ENCODE results near the gene SP110.
"Not testable (repeated sequence)": the region's sequence is repeated elsewhere in the genome, so short reads cannot be mapped to it uniquely, and the experiment has no call there.

The SP110 gene

GRCh38 chr2:230219419-230220331 lies at the start of gene SP110:
SP110 (minus strand) TSS chr2:230219984; CDS start chr2:230216927, 3,057 bp downstream.
- DNase-seq (ENCODE audit: low read depth, low spot score): peak; percentile 47
- Histone ChIP-seq H3K36me3 (ENCODE audit: insufficient read depth, insufficient read length, low read length) (no peaks in the 10 kb centered on the region), H3K27me3 (ENCODE audit: insufficient read depth, insufficient read length) (no peaks in the 10 kb centered on the region), H3K9me3 (ENCODE audit: insufficient read depth, low read length) (no peaks in the 10 kb centered on the region), H3K4me1 (ENCODE audit: insufficient read depth, insufficient read length) (no peaks in the 10 kb centered on the region), H3K4me3 (ENCODE audit: insufficient read length, low read depth) (peak within 1 kb of the TSS; percentile 41), H3K9ac (ENCODE audit: insufficient read length, low read depth) (peak within 1 kb of the TSS; percentile 38)
- no peak for TF ChIP-seq YY1 (IDR thresholded peaks at IDR 0.05; ENCODE audit: insufficient read depth, insufficient read length)
- no peak for TF ChIP-seq ZNF274 (IDR thresholded peaks at IDR 0.05; ENCODE audit: low read depth, low read length)
- no peak for TF ChIP-seq SUZ12 (IDR thresholded peaks at IDR 0.05; ENCODE audit: extremely low read depth, insufficient read depth, insufficient read length)

- H3K4me3 ChIP-seq (ENCODE audit: insufficient read length, low read depth): no peak overlapping the region
- no peak overlapping the region for H3K9ac ChIP-seq (ENCODE audit: insufficient read length, low read depth)
- H3K9me3 ChIP-seq (ENCODE audit: insufficient read depth, low read length): no peaks in the 10 kb centered on the region
- DNase-seq (ENCODE audit: low read depth, low spot score): no peak
- H3K27me3 ChIP-seq (ENCODE audit: insufficient read depth, insufficient read length): no peaks in the 10 kb centered on the region
- H3K36me3 ChIP-seq (ENCODE audit: insufficient read depth, insufficient read length, low read length): no peaks in the 10 kb centered on the region
- no peaks in the 10 kb centered on the region for H3K4me1 ChIP-seq (ENCODE audit: insufficient read depth, insufficient read length)
- TF ChIP-seq SUZ12 (IDR thresholded peaks at IDR 0.05; ENCODE audit: extremely low read depth, insufficient read depth, insufficient read length) (no peak), ZNF274 (IDR thresholded peaks at IDR 0.05; ENCODE audit: low read depth, low read length) (no peak), YY1 (IDR thresholded peaks at IDR 0.05; ENCODE audit: insufficient read depth, insufficient read length) (no peak)
These were observed 48.9 kb upstream of the SP110 start for GRCh38 chr2:230268606-230269243.

- TF ChIP-seq ZNF274 (IDR thresholded peaks at IDR 0.05; ENCODE audit: low read depth, low read length): no peak
- no peak for TF ChIP-seq SUZ12 (IDR thresholded peaks at IDR 0.05; ENCODE audit: extremely low read depth, insufficient read depth, insufficient read length)
- TF ChIP-seq YY1 (IDR thresholded peaks at IDR 0.05; ENCODE audit: insufficient read depth, insufficient read length): no peak
- Histone ChIP-seq H3K4me3 (ENCODE audit: insufficient read length, low read depth) (no peak overlapping the region), H3K9me3 (ENCODE audit: insufficient read depth, low read length) (no peaks in the 10 kb centered on the region), H3K9ac (ENCODE audit: insufficient read length, low read depth) (no peak overlapping the region), H3K27me3 (ENCODE audit: insufficient read depth, insufficient read length) (no peaks in the 10 kb centered on the region), H3K36me3 (ENCODE audit: insufficient read depth, insufficient read length, low read length) (no peaks in the 10 kb centered on the region), H3K4me1 (ENCODE audit: insufficient read depth, insufficient read length) (no peaks in the 10 kb centered on the region)
- no peak for DNase-seq (ENCODE audit: low read depth, low spot score)
These were observed 47.8 kb upstream of the SP110 start for GRCh38 chr2:230267556-230267955.

- no peak overlapping the region for H3K4me3 ChIP-seq (ENCODE audit: insufficient read length, low read depth)
- no peaks in the 10 kb centered on the region for H3K36me3 ChIP-seq (ENCODE audit: insufficient read depth, insufficient read length, low read length)
- H3K9ac ChIP-seq (ENCODE audit: insufficient read length, low read depth): no peak overlapping the region
- no peaks in the 10 kb centered on the region for H3K9me3 ChIP-seq (ENCODE audit: insufficient read depth, low read length)
- no peak for DNase-seq (ENCODE audit: low read depth, low spot score)
- H3K27me3 ChIP-seq (ENCODE audit: insufficient read depth, insufficient read length): no peaks in the 10 kb centered on the region
- TF ChIP-seq ZNF274 (IDR thresholded peaks at IDR 0.05; ENCODE audit: low read depth, low read length) (no peak), YY1 (IDR thresholded peaks at IDR 0.05; ENCODE audit: insufficient read depth, insufficient read length) (no peak), SUZ12 (IDR thresholded peaks at IDR 0.05; ENCODE audit: extremely low read depth, insufficient read depth, insufficient read length) (no peak)
- no peaks in the 10 kb centered on the region for H3K4me1 ChIP-seq (ENCODE audit: insufficient read depth, insufficient read length)
These were observed 47.3 kb upstream of the SP110 start for GRCh38 chr2:230267059-230267458.

GRCh38 chr2:230266638-230267037 lies 46.9 kb upstream of the SP110 start:
- Histone ChIP-seq H3K4me1 (ENCODE audit: insufficient read depth, insufficient read length) (no peaks in the 10 kb centered on the region), H3K9ac (ENCODE audit: insufficient read length, low read depth) (no peak overlapping the region), H3K4me3 (ENCODE audit: insufficient read length, low read depth) (no peak overlapping the region), H3K36me3 (ENCODE audit: insufficient read depth, insufficient read length, low read length) (no peaks in the 10 kb centered on the region), H3K27me3 (ENCODE audit: insufficient read depth, insufficient read length) (no peaks in the 10 kb centered on the region), H3K9me3 (ENCODE audit: insufficient read depth, low read length) (no peaks in the 10 kb centered on the region)
- no peak for DNase-seq (ENCODE audit: low read depth, low spot score)
- TF ChIP-seq YY1 (IDR thresholded peaks at IDR 0.05; ENCODE audit: insufficient read depth, insufficient read length) (no peak), ZNF274 (IDR thresholded peaks at IDR 0.05; ENCODE audit: low read depth, low read length) (no peak), SUZ12 (IDR thresholded peaks at IDR 0.05; ENCODE audit: extremely low read depth, insufficient read depth, insufficient read length) (no peak)

GRCh38 chr2:230264945-230265344 lies 45.2 kb upstream of the SP110 start:
- not testable (repeated sequence) for H3K9me3 ChIP-seq (ENCODE audit: insufficient read depth, low read length); H3K9ac ChIP-seq (ENCODE audit: insufficient read length, low read depth); H3K27me3 ChIP-seq (ENCODE audit: insufficient read depth, insufficient read length); H3K36me3 ChIP-seq (ENCODE audit: insufficient read depth, insufficient read length, low read length); H3K4me3 ChIP-seq (ENCODE audit: insufficient read length, low read depth); H3K4me1 ChIP-seq (ENCODE audit: insufficient read depth, insufficient read length)
- DNase-seq (ENCODE audit: low read depth, low spot score): peak; percentile 36

GRCh38 chr2:230262246-230262645 lies 42.5 kb upstream of the SP110 start:
- no peak for DNase-seq (ENCODE audit: low read depth, low spot score)
- Histone ChIP-seq H3K36me3 (ENCODE audit: insufficient read depth, insufficient read length, low read length) (no peaks in the 10 kb centered on the region), H3K27me3 (ENCODE audit: insufficient read depth, insufficient read length) (no peaks in the 10 kb centered on the region), H3K9me3 (ENCODE audit: insufficient read depth, low read length) (no peaks in the 10 kb centered on the region), H3K9ac (ENCODE audit: insufficient read length, low read depth) (no peak overlapping the region), H3K4me3 (ENCODE audit: insufficient read length, low read depth) (no peak overlapping the region), H3K4me1 (ENCODE audit: insufficient read depth, insufficient read length) (no peaks in the 10 kb centered on the region)
- TF ChIP-seq ZNF274 (IDR thresholded peaks at IDR 0.05; ENCODE audit: low read depth, low read length) (no peak), SUZ12 (IDR thresholded peaks at IDR 0.05; ENCODE audit: extremely low read depth, insufficient read depth, insufficient read length) (no peak), YY1 (IDR thresholded peaks at IDR 0.05; ENCODE audit: insufficient read depth, insufficient read length) (no peak)

Measured in NT2/D1 (cell line).